Stimulated activated effector memory CD8-positive, alpha-beta T cell treated with anti-CD3 and anti-CD28 coated beads, Interleukin-12 subunit alpha, Interleukin-12 subunit beta, amount 100 ng/mL, for 72 hours (primary cell): Measurements from ENCODE around the gene YARS2.

ENCODE experiments used
- ATAC-seq: fragments of 150-1000 bp; cut with Tn5 transposase; 2 replicates; pipeline ENCODE4 v1.10.0; 2021
- DNase-seq, 2 donors: peaks; one replicate each; pipeline ENCODE4 v3.0.0; 2021 to 2022; ENCODE audit warnings: low spot score in 2 of 2
- H3K27ac Mint-ChIP-seq: one replicate; pipeline ENCODE4 v1.8.0; 2022; ENCODE audit warnings: mild to moderate bottlenecking, mixed read lengths
- H3K36me3 Mint-ChIP-seq: one replicate; pipeline ENCODE4 v1.8.0; 2022; ENCODE audit warnings: mild to moderate bottlenecking, mixed read lengths
- H3K4me1 Mint-ChIP-seq: one replicate; pipeline ENCODE4 v1.8.0; 2022; ENCODE audit warnings: mixed read lengths
- H3K4me3 Mint-ChIP-seq: one replicate; pipeline ENCODE4 v1.8.0; 2022; ENCODE audit warnings: mild to moderate bottlenecking, mixed read lengths
- H3K9me3 Mint-ChIP-seq: one replicate; pipeline ENCODE4 v1.8.0; 2022; ENCODE audit warnings: mixed read lengths

Gene YARS2

DNA sequence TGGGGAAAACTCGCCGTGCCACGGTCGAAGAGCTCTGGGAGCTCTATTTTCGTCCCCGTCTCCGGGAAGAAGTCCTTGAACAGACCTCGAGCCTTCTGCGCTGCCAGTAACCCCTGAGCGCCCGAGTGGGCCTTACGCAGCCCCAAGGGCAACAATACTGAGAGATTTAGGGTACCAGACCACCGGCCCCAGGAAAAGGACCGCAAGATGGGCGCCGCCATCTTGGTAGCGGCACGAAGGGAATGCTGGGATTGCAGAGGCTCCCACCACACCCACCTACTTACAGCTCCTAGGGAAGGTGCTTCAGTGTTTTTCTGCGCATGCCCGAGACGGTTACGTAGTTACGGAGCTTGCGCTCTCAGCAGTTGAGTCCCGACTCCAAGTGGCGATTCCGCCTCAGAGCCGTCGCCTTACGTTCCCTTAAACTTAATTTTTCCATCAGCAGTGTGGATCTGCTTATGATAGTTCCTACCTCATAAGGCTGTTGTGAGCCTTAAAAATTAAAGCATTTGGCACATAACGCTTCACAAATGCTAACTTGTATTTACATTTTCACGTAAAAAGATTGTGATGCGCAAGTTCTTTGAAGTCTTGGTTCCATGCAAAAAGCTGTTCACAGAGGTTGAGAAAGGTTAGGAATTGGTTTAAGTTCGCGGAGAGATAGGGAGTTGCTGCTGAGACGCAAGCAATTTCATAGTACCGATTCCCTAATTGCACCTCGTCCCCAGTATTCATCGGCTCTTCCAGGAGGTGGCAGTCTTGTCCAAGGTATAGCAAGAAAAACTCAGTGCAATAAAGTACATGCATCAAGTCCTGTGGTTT lies at the start of gene YARS2:
TSS of gene YARS2 (minus strand) at position 244 of the 822 bp plus-strand sequence. CDS start at position 221, 23 bp downstream.
- Mint-ChIP-seq H3K27ac (peak within 1 kb of the TSS; percentile 81), H3K36me3 (peaks cover 35% of the 10 kb centered on the region), H3K4me1 (peaks cover 12% of the 10 kb centered on the region), H3K4me3 (peak within 1 kb of the TSS; percentile 83), H3K9me3 (no peaks in the 10 kb centered on the region)
- ATAC-seq: peak; percentile 92
- DNase-seq: peak; percentile 69 to 93

GRCh38 chr12:32804301-32804700 lies 48.6 kb upstream of the YARS2 start:
- Mint-ChIP-seq H3K4me3 (no peak overlapping the region), H3K36me3 (no peaks in the 10 kb centered on the region), H3K9me3 (peaks cover 13% of the 10 kb centered on the region), H3K27ac (no peak overlapping the region), H3K4me1 (no peaks in the 10 kb centered on the region)
- ATAC-seq (no peak), DNase-seq (no peak)

- DNase-seq (no peak), ATAC-seq (no peak)
- Mint-ChIP-seq H3K4me3 (no peak overlapping the region), H3K4me1 (no peaks in the 10 kb centered on the region), H3K9me3 (peaks cover 1% of the 10 kb centered on the region), H3K27ac (no peak overlapping the region), H3K36me3 (no peaks in the 10 kb centered on the region)
Observed at GRCh38 chr12:32801269-32801980, 45.7 kb upstream of the YARS2 start.

DNA sequence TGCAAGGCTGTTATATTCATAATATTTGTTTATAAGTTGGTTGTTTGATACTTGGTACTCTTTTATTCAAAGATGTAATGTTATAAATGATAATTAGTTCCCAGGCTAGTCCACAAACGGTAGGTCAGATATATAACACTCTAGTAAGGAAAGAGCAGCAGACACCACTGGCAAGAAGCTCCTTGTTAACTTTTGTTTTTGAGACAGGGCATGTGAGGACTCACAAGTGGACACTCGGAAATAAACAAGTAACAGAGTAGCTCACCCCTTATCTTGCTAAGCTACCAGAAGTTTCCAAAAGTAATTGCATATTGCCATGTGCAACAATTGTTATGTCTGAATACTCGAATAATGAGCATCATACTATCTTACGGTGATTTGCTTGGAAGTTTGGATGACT lies 38.6 kb upstream of the YARS2 start:
- Mint-ChIP-seq H3K36me3 (no peaks in the 10 kb centered on the region), H3K4me3 (no peak overlapping the region), H3K27ac (no peak overlapping the region), H3K9me3 (no peaks in the 10 kb centered on the region), H3K4me1 (no peaks in the 10 kb centered on the region)
- no peak for ATAC-seq
- DNase-seq: no peak

- no peak for ATAC-seq
- H3K4me3 Mint-ChIP-seq: no peak overlapping the region
Observed at GRCh38 chr12:32789916-32790315, 34.2 kb upstream of the YARS2 start.

GRCh38 chr12:32789446-32789845 lies 33.7 kb upstream of the YARS2 start:
- Mint-ChIP-seq H3K36me3 (no peaks in the 10 kb centered on the region), H3K9me3 (no peaks in the 10 kb centered on the region), H3K4me1 (no peaks in the 10 kb centered on the region), H3K4me3 (no peak overlapping the region), H3K27ac (no peak overlapping the region)
- no peak for DNase-seq
- ATAC-seq: no peak

More at GRCh38 chr12:32789916-32790315, 34.2 kb upstream of the YARS2 start:
- Mint-ChIP-seq H3K36me3 (no peaks in the 10 kb centered on the region), H3K4me1 (no peaks in the 10 kb centered on the region), H3K27ac (no peak overlapping the region), H3K9me3 (no peaks in the 10 kb centered on the region)
- no peak for DNase-seq

- H3K36me3 Mint-ChIP-seq: no peaks in the 10 kb centered on the region
- no peak for ATAC-seq
Observed at GRCh38 chr12:32788405-32788804, 32.7 kb upstream of the YARS2 start.

DNA sequence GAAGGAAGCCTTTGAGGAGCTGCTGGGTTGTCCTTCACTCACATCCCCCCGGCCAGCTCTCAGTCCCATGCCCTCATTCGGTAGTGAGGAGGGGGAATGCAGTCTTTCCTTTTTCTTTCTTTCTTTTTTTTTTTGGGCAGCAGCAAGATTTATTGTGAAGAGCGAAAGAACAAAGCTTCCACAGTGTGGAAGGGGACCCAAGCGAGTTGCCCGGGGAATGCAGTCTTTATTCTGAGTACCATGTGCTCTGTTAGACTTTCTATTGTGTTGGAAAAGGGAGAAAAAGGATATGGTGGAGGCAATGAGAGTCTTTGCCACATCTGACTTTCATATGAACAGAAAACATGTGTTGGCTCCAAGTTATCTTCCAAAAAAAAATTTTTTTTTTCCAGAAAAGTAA lies 29.9 kb upstream of the YARS2 start:
- H3K9me3 Mint-ChIP-seq: no peaks in the 10 kb centered on the region
- no peak overlapping the region for H3K27ac Mint-ChIP-seq
- no peak for DNase-seq
- no peaks in the 10 kb centered on the region for H3K36me3 Mint-ChIP-seq
- H3K4me1 Mint-ChIP-seq: no peaks in the 10 kb centered on the region
- ATAC-seq: no peak
- no peak overlapping the region for H3K4me3 Mint-ChIP-seq

More at GRCh38 chr12:32788405-32788804, 32.7 kb upstream of the YARS2 start:
- DNase-seq: no peak
- Mint-ChIP-seq H3K27ac (no peak overlapping the region), H3K9me3 (no peaks in the 10 kb centered on the region), H3K4me1 (no peaks in the 10 kb centered on the region), H3K4me3 (no peak overlapping the region)

DNA sequence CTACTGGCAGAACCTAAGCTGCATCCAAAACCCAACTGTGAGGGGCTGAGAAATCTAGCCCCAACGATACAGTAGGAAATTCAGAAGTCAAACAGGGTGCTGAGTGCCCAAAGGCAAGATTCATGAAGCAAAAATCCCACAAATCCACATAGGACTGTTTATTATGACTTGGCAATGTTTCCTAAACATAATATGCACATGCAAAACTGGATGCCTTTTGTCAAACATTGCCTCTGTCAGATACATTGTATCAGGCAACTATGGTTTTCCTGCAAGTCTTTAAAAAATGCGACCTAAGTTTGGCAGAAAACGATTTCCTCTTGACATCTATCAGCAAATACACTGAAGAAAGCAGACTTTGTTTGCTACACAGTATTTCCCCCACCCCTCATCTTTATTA lies 27.3 kb upstream of the YARS2 start:
- Mint-ChIP-seq H3K36me3 (no peaks in the 10 kb centered on the region), H3K27ac (no peak overlapping the region), H3K9me3 (no peaks in the 10 kb centered on the region), H3K4me1 (no peaks in the 10 kb centered on the region), H3K4me3 (no peak overlapping the region)
- ATAC-seq: no peak
- no peak for DNase-seq

DNA sequence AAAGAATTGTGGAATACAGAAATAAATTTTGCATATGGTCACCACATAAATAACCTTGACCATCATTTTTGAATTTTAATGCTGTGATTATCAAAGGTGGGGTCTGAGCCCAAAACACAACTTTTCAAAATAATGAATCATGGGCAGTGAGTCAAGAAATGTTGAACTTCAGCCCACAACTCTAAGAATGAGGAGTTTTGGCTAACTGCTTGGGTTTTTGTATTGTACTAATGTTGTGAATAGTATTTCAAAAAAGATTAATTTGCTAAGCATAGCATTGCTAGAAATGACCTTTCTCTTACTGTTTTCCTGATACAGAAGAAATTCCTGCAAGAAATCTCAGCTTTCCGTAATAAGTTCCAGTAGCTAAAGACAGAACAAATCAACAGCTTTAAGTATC lies 24.4 kb upstream of the YARS2 start:
- ATAC-seq (no peak), DNase-seq (no peak)
- no peaks in the 10 kb centered on the region for H3K9me3 Mint-ChIP-seq

GRCh38 chr12:32777691-32778175 lies 22.0 kb upstream of the YARS2 start:
- no peak for ATAC-seq
- DNase-seq: no peak
- no peaks in the 10 kb centered on the region for H3K4me1 Mint-ChIP-seq
- H3K9me3 Mint-ChIP-seq: no peaks in the 10 kb centered on the region
- H3K27ac Mint-ChIP-seq: no peak overlapping the region
- no peaks in the 10 kb centered on the region for H3K36me3 Mint-ChIP-seq
- H3K4me3 Mint-ChIP-seq: no peak overlapping the region

More for the DNA sequence above, 24.4 kb upstream of the YARS2 start:
- no peaks in the 10 kb centered on the region for H3K36me3 Mint-ChIP-seq
- no peak overlapping the region for H3K27ac Mint-ChIP-seq
- H3K4me3 Mint-ChIP-seq: no peak overlapping the region
- no peaks in the 10 kb centered on the region for H3K4me1 Mint-ChIP-seq

DNA sequence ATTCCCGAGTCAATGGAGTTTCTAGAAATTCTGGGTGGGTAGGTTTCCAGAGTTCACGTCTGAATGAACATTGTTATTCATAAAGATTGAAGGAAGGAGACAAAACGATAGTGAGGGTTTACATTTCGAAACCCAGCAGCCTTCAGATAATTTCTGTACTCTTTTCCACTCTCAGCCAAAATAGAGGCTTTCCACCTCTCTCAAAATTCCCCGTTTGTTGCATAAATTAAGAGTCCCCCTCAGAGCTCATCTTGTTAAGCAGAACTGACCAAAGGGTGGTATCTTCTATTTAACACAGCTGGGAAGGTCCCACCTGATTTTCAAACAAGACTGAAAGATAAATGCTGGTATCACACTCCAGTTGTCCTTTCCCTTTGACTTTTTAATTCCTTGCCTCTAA lies 21.5 kb upstream of the YARS2 start:
- H3K4me3 Mint-ChIP-seq: no peak overlapping the region
- no peaks in the 10 kb centered on the region for H3K36me3 Mint-ChIP-seq
- H3K27ac Mint-ChIP-seq: no peak overlapping the region
- no peaks in the 10 kb centered on the region for H3K4me1 Mint-ChIP-seq
- ATAC-seq (no peak), DNase-seq (no peak)
- no peaks in the 10 kb centered on the region for H3K9me3 Mint-ChIP-seq

DNA sequence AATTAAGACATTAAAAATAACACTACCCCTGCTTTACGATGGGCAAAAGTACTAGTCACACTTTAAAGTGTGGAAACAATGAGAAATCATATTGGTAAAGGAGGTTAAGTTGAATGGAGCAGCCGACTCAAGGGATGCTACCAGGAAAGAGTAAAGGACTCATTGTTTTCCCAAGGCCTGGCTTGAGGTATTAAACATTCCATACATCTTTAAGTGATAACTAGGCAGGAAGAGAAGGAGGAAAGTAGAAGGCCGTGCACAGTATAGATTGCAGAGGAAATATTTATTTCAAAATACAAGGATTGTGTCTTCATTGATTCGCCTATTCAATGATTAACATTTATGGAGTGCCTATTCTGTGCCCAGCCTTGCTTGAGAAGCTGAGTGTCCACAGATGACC lies 20.6 kb upstream of the YARS2 start:
- Mint-ChIP-seq H3K9me3 (no peaks in the 10 kb centered on the region), H3K27ac (no peak overlapping the region), H3K4me1 (no peaks in the 10 kb centered on the region), H3K36me3 (no peaks in the 10 kb centered on the region), H3K4me3 (no peak overlapping the region)
- no peak for DNase-seq
- ATAC-seq: no peak

GRCh38 chr12:32773691-32774090 lies 18.0 kb upstream of the YARS2 start:
- no peaks in the 10 kb centered on the region for H3K36me3 Mint-ChIP-seq
- no peaks in the 10 kb centered on the region for H3K4me1 Mint-ChIP-seq
- no peak for ATAC-seq
- DNase-seq: no peak
- H3K27ac Mint-ChIP-seq: no peak overlapping the region
- H3K9me3 Mint-ChIP-seq: no peaks in the 10 kb centered on the region
- H3K4me3 Mint-ChIP-seq: no peak overlapping the region

GRCh38 chr12:32770141-32770540 lies 14.4 kb upstream of the YARS2 start:
- DNase-seq (no peak), ATAC-seq (no peak)
- Mint-ChIP-seq H3K36me3 (no peaks in the 10 kb centered on the region), H3K4me1 (no peaks in the 10 kb centered on the region), H3K4me3 (no peak overlapping the region), H3K9me3 (no peaks in the 10 kb centered on the region), H3K27ac (no peak overlapping the region)

DNA sequence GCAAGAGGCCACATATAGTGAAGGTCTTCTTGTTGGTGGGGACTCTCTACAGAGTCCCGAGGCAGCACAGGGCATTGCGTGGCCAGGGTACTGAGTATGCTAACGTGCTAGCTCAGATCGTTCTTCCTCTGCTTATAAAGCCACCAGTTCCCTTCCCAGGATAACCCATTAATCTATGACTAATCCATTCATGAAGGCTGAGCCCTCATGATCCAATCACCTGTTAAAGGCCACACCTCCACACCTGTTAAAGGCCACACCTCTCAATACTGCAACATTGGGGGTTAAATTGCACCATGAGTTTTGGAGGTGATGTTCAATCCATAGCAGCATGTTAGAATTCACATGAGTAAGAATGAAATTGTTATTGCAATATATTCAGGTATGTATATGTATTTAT lies 12.8 kb upstream of the YARS2 start:
- ATAC-seq: no peak
- Mint-ChIP-seq H3K9me3 (no peaks in the 10 kb centered on the region), H3K4me1 (no peaks in the 10 kb centered on the region), H3K36me3 (no peaks in the 10 kb centered on the region), H3K27ac (no peak overlapping the region), H3K4me3 (no peak overlapping the region)
- no peak for DNase-seq
